H9 (cell line): Measurements from ENCODE around the gene DFFB. TPM values are rescaled to one million over a fixed set of nuclear protein-coding genes. Genes with fewer than 3 reads are reported as not detected.

Experiments
- DNase-seq: peaks from one replicate; pipeline ENCODE4 v3.0.0-alpha.2; 2017
- H2AFZ ChIP-seq: one replicate; pipeline ENCODE4 v1.6.1; 2013; ENCODE audit warnings: mild to moderate bottlenecking, low read length, control low read depth, moderate library complexity
- H2AK5ac ChIP-seq: 2 replicates; pipeline ENCODE4 v1.6.1; 2013; ENCODE audit warnings: low read length, control low read depth, mixed read lengths; ENCODE audit not compliant: insufficient read length
- H2BK120ac ChIP-seq: one replicate; pipeline ENCODE4 v1.6.1; 2013; ENCODE audit warnings: low read depth, mild to moderate bottlenecking, low read length, control low read depth, inconsistent platforms; ENCODE audit not compliant: poor library complexity, severe bottlenecking
- H2BK12ac ChIP-seq: 2 replicates; pipeline ENCODE4 v1.6.1; 2013; ENCODE audit warnings: low read length, control low read depth, mixed read lengths, low read depth; ENCODE audit not compliant: insufficient read length
- H2BK15ac ChIP-seq: 2 replicates; pipeline ENCODE4 v1.6.1; 2013; ENCODE audit warnings: low read depth, low read length, control low read depth
- H2BK20ac ChIP-seq: one replicate; pipeline ENCODE4 v1.6.1; 2013; ENCODE audit warnings: low read depth, mild to moderate bottlenecking, low read length, control low read depth, inconsistent platforms; ENCODE audit not compliant: poor library complexity, severe bottlenecking
- H2BK5ac ChIP-seq: 2 replicates; pipeline ENCODE4 v1.6.1; 2013; ENCODE audit warnings: low read length, control low read depth, mixed read lengths; ENCODE audit not compliant: insufficient read length
- H3K14ac ChIP-seq: 2 replicates; pipeline ENCODE4 v1.6.1; 2013; ENCODE audit warnings: low read length, control low read depth; ENCODE audit not compliant: insufficient read depth
- H3K18ac ChIP-seq: 2 replicates; pipeline ENCODE4 v1.6.1; 2013; ENCODE audit warnings: low read depth, mild to moderate bottlenecking, mixed read lengths, low read length, control low read depth; ENCODE audit not compliant: insufficient read length
- H3K23ac ChIP-seq: 2 replicates; pipeline ENCODE4 v1.6.1; 2013; ENCODE audit warnings: low read length, control low read depth, mixed read lengths, low read depth; ENCODE audit not compliant: insufficient read length
- H3K23me2 ChIP-seq: 2 replicates; pipeline ENCODE4 v1.6.1; 2013; ENCODE audit warnings: low read depth, mild to moderate bottlenecking, mixed read lengths, low read length, control low read depth; ENCODE audit not compliant: insufficient read length, poor library complexity, severe bottlenecking
- H3K27ac ChIP-seq: 2 replicates; pipeline ENCODE4 v1.5.1; 2013; ENCODE audit warnings: low read length, control low read depth, mixed read lengths, low read depth; ENCODE audit not compliant: insufficient read length
- H3K27me3 ChIP-seq: 2 replicates; pipeline ENCODE4 v1.6.1; 2013; ENCODE audit warnings: low read length, control low read depth, inconsistent platforms; ENCODE audit not compliant: insufficient read depth
- H3K4ac ChIP-seq: 2 replicates; pipeline ENCODE4 v1.6.1; 2013; ENCODE audit warnings: low read depth, mild to moderate bottlenecking, control low read depth, inconsistent platforms, low read length, moderate library complexity
- H3K4me1 ChIP-seq: 2 replicates; pipeline ENCODE4 v1.6.1; 2013; ENCODE audit warnings: low read length, control low read depth, inconsistent platforms; ENCODE audit not compliant: insufficient read depth
- H3K4me2 ChIP-seq: 2 replicates; pipeline ENCODE4 v1.6.1; 2013; ENCODE audit warnings: low read length, control low read depth, mixed read lengths; ENCODE audit not compliant: insufficient read length, insufficient read depth
- H3K56ac ChIP-seq: 2 replicates; pipeline ENCODE4 v1.6.1; 2013; ENCODE audit warnings: low read depth, mild to moderate bottlenecking, mixed read lengths, low read length, control low read depth; ENCODE audit not compliant: insufficient read length
- H3K79me1 ChIP-seq: 2 replicates; pipeline ENCODE4 v1.6.1; 2013; ENCODE audit warnings: low read depth, mild to moderate bottlenecking, moderate library complexity, low read length, control low read depth, inconsistent platforms; ENCODE audit not compliant: insufficient read depth, poor library complexity, severe bottlenecking
- H3K79me2 ChIP-seq: 2 replicates; pipeline ENCODE4 v1.6.1; 2013; ENCODE audit warnings: low read length, control low read depth, inconsistent platforms; ENCODE audit not compliant: insufficient read depth
- H3K9ac ChIP-seq: 2 replicates; pipeline ENCODE4 v1.6.1; 2013; ENCODE audit warnings: low read length, control low read depth, mixed read lengths; ENCODE audit not compliant: insufficient read length; ENCODE audit errors: extremely low read depth
- H3K9me3 ChIP-seq: one replicate; pipeline ENCODE4 v1.6.1; 2013; ENCODE audit warnings: low read depth, low read length, inconsistent platforms; ENCODE audit not compliant: control insufficient read depth
- H3T11ph ChIP-seq: one replicate; pipeline ENCODE4 v1.6.1; 2013; ENCODE audit warnings: mild to moderate bottlenecking, low read length, control low read depth, inconsistent platforms
- H4K20me1 ChIP-seq: one replicate; pipeline ENCODE4 v1.6.1; 2013; ENCODE audit not compliant: control insufficient read depth, insufficient read length, insufficient read depth
- H4K5ac ChIP-seq: 2 replicates; pipeline ENCODE4 v1.6.1; 2013; ENCODE audit warnings: low read depth, mild to moderate bottlenecking, mixed read lengths, low read length, control low read depth; ENCODE audit not compliant: insufficient read length
- H4K8ac ChIP-seq: replicated peaks from 2 replicates; pipeline ENCODE4 v1.6.1; 2013; ENCODE audit warnings: low read length, control low read depth, mixed read lengths, low read depth; ENCODE audit not compliant: insufficient read length
- H4K91ac ChIP-seq: 2 replicates; pipeline ENCODE4 v1.6.1; 2013; ENCODE audit warnings: low read depth, mild to moderate bottlenecking, moderate library complexity, mixed read lengths, low read length, control low read depth; ENCODE audit not compliant: insufficient read length
- H3K27ac Mint-ChIP-seq, 3 experiments: 2 replicates in 2 of 3; 3 replicates in 1 of 3; pipeline ENCODE4 v1.8.0; 2020 to 2021; ENCODE audit warnings: mixed read lengths in 3 of 3, mild to moderate bottlenecking in 1 of 3, moderate library complexity in 1 of 3
- H3K27me3 Mint-ChIP-seq: 2 replicates; pipeline ENCODE4 v1.8.0; 2021; ENCODE audit warnings: low read depth, mild to moderate bottlenecking, moderate library complexity, mixed read lengths
- H3K36me3 Mint-ChIP-seq, 3 experiments: 2 replicates in 2 of 3; 3 replicates in 1 of 3; pipeline ENCODE4 v1.8.0; 2020 to 2021; ENCODE audit warnings: low read depth in 3 of 3, mixed read lengths in 3 of 3; ENCODE audit not compliant: insufficient read depth in 1 of 3
- H3K4me1 Mint-ChIP-seq, 2 experiments: 2 replicates each; pipeline ENCODE4 v1.8.0; 2020; ENCODE audit warnings: mixed read lengths in 2 of 2
- H3K4me3 Mint-ChIP-seq, 2 experiments: 2 replicates in 1 of 2; 3 replicates in 1 of 2; pipeline ENCODE4 v1.8.0; 2020 to 2021; ENCODE audit warnings: mild to moderate bottlenecking in 2 of 2, mixed read lengths in 2 of 2, moderate library complexity in 1 of 2
- H3K9me3 Mint-ChIP-seq, 2 experiments: 2 replicates in 1 of 2; 3 replicates in 1 of 2; pipeline ENCODE4 v1.8.0; 2020; ENCODE audit warnings: mild to moderate bottlenecking in 2 of 2, mixed read lengths in 2 of 2, moderate library complexity in 1 of 2
- WGBS: extraction: QIAGEN DNeasy Blood & Tissue Kit; methylation state at CpG from one replicate; pipeline ENCODE4 v1.1.7; 2013; ENCODE audit warnings: missing lambda C conversion rate, low lambda C conversion rate, mixed read lengths; ENCODE audit not compliant: insufficient read length; ENCODE audit errors: extremely low coverage; 5-methylcytosine and 5-hydroxymethylcytosine counted together
- long read RNA-seq: library from polyadenylated mRNA; unstranded; transcript quantifications from one replicate; pipeline ENCODE4 v2.0.0, GENCODE V29; 2020
- total RNA-seq: library from RNA; stranded (reverse); gene quantifications from 2 replicates; pipeline ENCODE4 v1.2.1, GENCODE V29; 2021
- TF ChIP-seq, protein P1 (sequence below): fragments of 200-600 bp; sonication (generic); conservative IDR thresholded peaks from 3 replicates; pipeline ENCODE4 v1.8.0; 2021; ENCODE audit warnings: antibody characterized with exemption, mild to moderate bottlenecking

DFFB gene
- total RNA-seq = 9.1 and 9.7 TPM in 2 replicates
- long read RNA-seq, transcript DFFB-205 (7 exons, 3,028 nt) = major isoform, 35 of 49 reads
- long read RNA-seq, partial matches to known transcripts = 0 of 49 reads
- long read RNA-seq, other reads (novel, unspliced or antisense) = 14 of 49 reads

GRCh38 chr1:3856923-3857790 is at the start of gene DFFB, which contains the start of gene CEP104:
DFFB (plus strand) TSS chr1:3857476; CDS start chr1:3857604, 128 bp downstream.
CEP104 (minus strand) TSS chr1:3857211; CDS start chr1:3852407, 4,804 bp downstream.
- Histone ChIP-seq H4K91ac (no peak within 1 kb of the TSS), H3K4me1 (no peaks in the 10 kb centered on the region), H3K18ac (no peak within 1 kb of the TSS), H3K23ac (no peak within 1 kb of the TSS), H2BK15ac (no peak within 1 kb of the TSS), H2BK12ac (no peak within 1 kb of the TSS), H3K9me3 (no peaks in the 10 kb centered on the region), H3K4ac (no peak within 1 kb of the TSS), H3K56ac (no peak within 1 kb of the TSS), H4K20me1 (no peaks in the 10 kb centered on the region), H4K5ac (no peak within 1 kb of the TSS), H4K8ac (no peak within 1 kb of the TSS), H3K79me1 (no peaks in the 10 kb centered on the region), H3K4me2 (peak within 1 kb of the TSS; percentile 51), H3K79me2 (0 out of 2 replicates have a peak, but pooled peaks cover 2% of the 10 kb centered on the region), H3T11ph (no peak within 1 kb of the TSS), H3K27me3 (no peaks in the 10 kb centered on the region), H2BK120ac (no peak within 1 kb of the TSS), H2BK20ac (no peak within 1 kb of the TSS), H2AFZ (no peak within 1 kb of the TSS), H2BK5ac (no peak within 1 kb of the TSS), H2AK5ac (no peak within 1 kb of the TSS), H3K14ac (no peak within 1 kb of the TSS; the same call in 1 of the 2 replicates), H3K27ac (no peak within 1 kb of the TSS), H3K23me2 (peaks cover 8% of the 10 kb centered on the region), H3K9ac (peak within 1 kb of the TSS; percentile 19)
- peak within 1 kb of the TSS in 2 of 3 experiments; percentile 31 to 39; a peak in 2 of 7 replicates for H3K27ac Mint-ChIP-seq
- H3K9me3 Mint-ChIP-seq = no peaks in the 10 kb centered on the region
- H3K4me1 Mint-ChIP-seq = peaks cover 20 to 25% of the 10 kb centered on the region in 2 experiments
- H3K27me3 Mint-ChIP-seq = peaks cover 2% of the 10 kb centered on the region; the same call in 1 of the 2 replicates
- TF ChIP-seq, protein P1, sequence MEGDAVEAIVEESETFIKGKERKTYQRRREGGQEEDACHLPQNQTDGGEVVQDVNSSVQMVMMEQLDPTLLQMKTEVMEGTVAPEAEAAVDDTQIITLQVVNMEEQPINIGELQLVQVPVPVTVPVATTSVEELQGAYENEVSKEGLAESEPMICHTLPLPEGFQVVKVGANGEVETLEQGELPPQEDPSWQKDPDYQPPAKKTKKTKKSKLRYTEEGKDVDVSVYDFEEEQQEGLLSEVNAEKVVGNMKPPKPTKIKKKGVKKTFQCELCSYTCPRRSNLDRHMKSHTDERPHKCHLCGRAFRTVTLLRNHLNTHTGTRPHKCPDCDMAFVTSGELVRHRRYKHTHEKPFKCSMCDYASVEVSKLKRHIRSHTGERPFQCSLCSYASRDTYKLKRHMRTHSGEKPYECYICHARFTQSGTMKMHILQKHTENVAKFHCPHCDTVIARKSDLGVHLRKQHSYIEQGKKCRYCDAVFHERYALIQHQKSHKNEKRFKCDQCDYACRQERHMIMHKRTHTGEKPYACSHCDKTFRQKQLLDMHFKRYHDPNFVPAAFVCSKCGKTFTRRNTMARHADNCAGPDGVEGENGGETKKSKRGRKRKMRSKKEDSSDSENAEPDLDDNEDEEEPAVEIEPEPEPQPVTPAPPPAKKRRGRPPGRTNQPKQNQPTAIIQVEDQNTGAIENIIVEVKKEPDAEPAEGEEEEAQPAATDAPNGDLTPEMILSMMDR = peak; percentile 45; the same call in 2 of the 3 replicates
- no CpG with 5 or more reads among the region's 73 CpGs for WGBS
- peak; percentile 98 for DNase-seq
- H3K4me3 Mint-ChIP-seq = peak within 1 kb of the TSS; percentile 91 to 95
- H3K36me3 Mint-ChIP-seq = no peaks in the 10 kb centered on the region; a peak in 1 of 7 replicates
